ENCODE results near the gene BICD1.

The BICD1 gene

GRCh38 chr12:32367381-32367780 lies 260.7 kb downstream of the BICD1 start:
- no peak for TF ChIP-seq CTCF (conservative IDR thresholded peaks at IDR 0.05; ENCODE audit: low read depth, low read length)
- DNase-seq (ENCODE audit: low read depth): no peak
- no peak overlapping the region for H3K4me3 ChIP-seq (ENCODE audit: low read depth, low read length)

- DNase-seq (ENCODE audit: low read depth): no peak
- no peak for TF ChIP-seq CTCF (conservative IDR thresholded peaks at IDR 0.05; ENCODE audit: low read depth, low read length)
- H3K4me3 ChIP-seq (ENCODE audit: low read depth, low read length): no peak overlapping the region
These were observed 262.6 kb downstream of the BICD1 start for GRCh38 chr12:32369202-32369601.

- TF ChIP-seq CTCF (conservative IDR thresholded peaks at IDR 0.05; ENCODE audit: low read depth, low read length): no peak
- DNase-seq (ENCODE audit: low read depth): peak; percentile 19
- H3K4me3 ChIP-seq (ENCODE audit: low read depth, low read length): no peak overlapping the region
These were observed 270.9 kb downstream of the BICD1 start for GRCh38 chr12:32377344-32378055.

GRCh38 chr12:32379213-32379612 lies 272.6 kb downstream of the BICD1 start:
- no peak for TF ChIP-seq CTCF (conservative IDR thresholded peaks at IDR 0.05; ENCODE audit: low read depth, low read length)
- H3K4me3 ChIP-seq (ENCODE audit: low read depth, low read length): no peak overlapping the region

GRCh38 chr12:32379667-32380066 lies 273.0 kb downstream of the BICD1 start:
- DNase-seq (ENCODE audit: low read depth): no peak
- no peak for TF ChIP-seq CTCF (conservative IDR thresholded peaks at IDR 0.05; ENCODE audit: low read depth, low read length)
- H3K4me3 ChIP-seq (ENCODE audit: low read depth, low read length): no peak overlapping the region

More at GRCh38 chr12:32379213-32379612, 272.6 kb downstream of the BICD1 start:
- DNase-seq (ENCODE audit: low read depth): no peak

- TF ChIP-seq CTCF (conservative IDR thresholded peaks at IDR 0.05; ENCODE audit: low read depth, low read length): no peak
- DNase-seq (ENCODE audit: low read depth): no peak
- H3K4me3 ChIP-seq (ENCODE audit: low read depth, low read length): no peak overlapping the region
These were observed 275.6 kb downstream of the BICD1 start for GRCh38 chr12:32382226-32382625.

GRCh38 chr12:32390572-32391219 lies 284.0 kb downstream of the BICD1 start:
- peak; percentile 54 for DNase-seq (ENCODE audit: low read depth)
- TF ChIP-seq CTCF (conservative IDR thresholded peaks at IDR 0.05; ENCODE audit: low read depth, low read length): no peak

More at GRCh38 chr12:32390572-32391219, 284.0 kb downstream of the BICD1 start:
- H3K4me3 ChIP-seq (ENCODE audit: low read depth, low read length): peak overlapping the region; percentile 54

Measured in choroid plexus epithelial cell (primary cell).